HEK293T (cell line): ENCODE measurements around the gene VRK2.
"Not testable (repeated sequence)": the region's sequence is repeated elsewhere in the genome, so short reads cannot be mapped to it uniquely, and the experiment has no call there.

ENCODE experiments used
- ARNT ChIP-seq: fragments of 450-650 bp; IDR thresholded peaks from 2 replicates; pipeline ENCODE4 v1.6.1; 2017; ENCODE audit warnings: mild to moderate bottlenecking
- BHLHE40 ChIP-seq: fragments of 450-650 bp; IDR thresholded peaks from 2 replicates; pipeline ENCODE4 v1.6.1; 2016; ENCODE audit warnings: mild to moderate bottlenecking, moderate library complexity, borderline replicate concordance
- CTBP1 ChIP-seq: fragments of 450-650 bp; IDR thresholded peaks from 2 replicates; pipeline ENCODE4 v1.6.1; 2016; ENCODE audit warnings: borderline replicate concordance
- ELF4 ChIP-seq: fragments of 450-650 bp; IDR thresholded peaks from 2 replicates; pipeline ENCODE4 v1.6.1; 2017; ENCODE audit warnings: antibody characterized with exemption
- SUZ12 ChIP-seq: fragments of 450-650 bp; IDR thresholded peaks from 2 replicates; pipeline ENCODE4 v1.6.1; 2016; ENCODE audit warnings: mild to moderate bottlenecking
- ZNF384 ChIP-seq: fragments of 450-650 bp; IDR thresholded peaks from 2 replicates; pipeline ENCODE4 v1.6.1; 2016

GRCh38 chr2:58145769-58146168, 99.2 kb downstream of the VRK2 start:
- not testable (repeated sequence) for TF ChIP-seq BHLHE40, CTBP1, ARNT, ELF4, SUZ12, ZNF384
